ENCODE measurements around the gene MAML2. TPM values are rescaled to one million over a fixed set of nuclear protein-coding genes. Genes with fewer than 3 reads are reported as not detected.

The MAML2 gene
- total and polyA plus RNA-seq, 9 of the 15 experiments (the other 6 are each of a cell fraction or from before 2014, with no cell fraction given) = 0.79 to 6.8 (median 4.8) TPM

DNA sequence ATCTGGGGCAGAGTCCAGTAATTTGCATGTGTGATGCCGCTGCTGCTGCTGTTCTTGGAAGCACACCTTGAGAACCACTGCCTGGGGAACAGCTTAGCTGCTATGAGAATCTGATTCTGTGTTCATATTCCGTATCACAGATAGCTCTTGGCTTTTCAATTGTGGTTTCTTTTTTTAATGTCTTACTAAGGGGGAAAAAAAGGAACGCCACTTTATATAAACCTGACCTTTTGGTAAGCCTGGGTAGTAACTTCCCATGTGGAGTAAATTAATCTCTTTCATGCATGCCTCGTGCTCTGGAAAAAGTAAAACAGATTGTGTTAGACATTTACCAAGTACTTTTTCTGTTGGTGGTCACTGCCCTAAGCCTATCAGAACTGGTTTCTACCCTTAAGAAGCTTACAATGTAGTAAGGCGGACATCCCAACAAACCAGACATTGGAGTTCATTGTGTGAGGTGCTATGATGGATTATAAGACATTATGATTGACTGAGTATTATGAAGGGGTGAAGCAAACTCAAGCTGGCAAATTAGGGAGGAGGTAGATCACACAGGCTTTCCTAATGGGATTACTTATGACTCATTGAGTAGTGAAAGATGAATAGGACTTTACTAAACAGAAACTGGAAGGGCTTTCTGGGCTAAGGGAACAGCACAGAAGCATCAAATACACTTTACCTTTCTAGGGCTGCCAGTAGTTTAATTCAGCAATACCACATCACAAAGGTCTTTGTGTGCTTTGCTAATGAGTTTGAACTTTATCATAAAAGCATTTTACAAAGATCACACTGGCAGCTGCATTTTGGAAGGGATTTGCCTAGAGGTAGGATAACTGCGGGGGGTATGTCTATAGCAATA is 64.7 kb downstream of the MAML2 start (continued):
- TF ChIP-seq ZNF830 (CRISPR knock-in tag; IDR thresholded peaks at IDR 0.05) = no peak
- TF ChIP-seq BCLAF1 (IDR thresholded peaks at IDR 0.05; ENCODE audit: borderline replicate concordance in 1 of 2, control insufficient read depth in 1 of 2, low read depth in 2 of 2, low read length in 1 of 2) = no peak
- no peak for TF ChIP-seq SAFB (IDR thresholded peaks at IDR 0.05; ENCODE audit: borderline replicate concordance, low read depth, low read length)
- TF ChIP-seq PCBP1 (IDR thresholded peaks at IDR 0.05; ENCODE audit: low read depth, low read length, poor library complexity, severe bottlenecking) = no peak
- TF ChIP-seq HMBOX1 (IDR thresholded peaks at IDR 0.05) = peak; percentile 49
- peak; percentile 42; the same call in 1 of the 2 replicates for TF ChIP-seq FOSL1 (tag; conservative IDR thresholded peaks at IDR 0.05)
- no peak for TF ChIP-seq ATF1 (CRISPR knock-in tag; IDR thresholded peaks at IDR 0.05)
- TF ChIP-seq ATF1 (tag; IDR thresholded peaks at IDR 0.05) = no peak
- no peak for TF ChIP-seq HLTF (IDR thresholded peaks at IDR 0.05)
- TF ChIP-seq JUND (IDR thresholded peaks at IDR 0.05; ENCODE audit: borderline replicate concordance, low read depth, low read length) = 0 out of 2 replicates have a peak, but pooled peaks have one; percentile 41
- peak; percentile 46; the same call in 1 of the 3 replicates for TF ChIP-seq JUND (tag; IDR thresholded peaks at IDR 0.05; ENCODE audit: borderline replicate concordance, low read depth, low read length)
- no peak for TF ChIP-seq SAFB2 (IDR thresholded peaks at IDR 0.05; ENCODE audit: borderline replicate concordance, low read depth, low read length, severe bottlenecking)
- TF ChIP-seq PBX2 (CRISPR knock-in tag; IDR thresholded peaks at IDR 0.05; ENCODE audit: low read depth) = no peak
- peak; percentile 56 for TF ChIP-seq PBX2 (tag; conservative IDR thresholded peaks at IDR 0.05; ENCODE audit: low read depth)
- TF ChIP-seq ZFP91 (CRISPR knock-in tag; IDR thresholded peaks at IDR 0.05) = no peak

Measured in K562 (cell line).